HG02798 (cell line): ENCODE measurements around the gene TFB1M.
"Not testable (repeated sequence)": the region's sequence is repeated elsewhere in the genome, so short reads cannot be mapped to it uniquely, and the experiment has no call there.

Experiments used
- ATAC-seq: cut with Tn5 transposase; IDR thresholded peaks from one replicate; pipeline ENCODE4 v1.9.1; 2021; ENCODE audit warnings: mild to moderate bottlenecking; ENCODE audit not compliant: unreplicated experiment, poor library complexity

TFB1M gene

DNA sequence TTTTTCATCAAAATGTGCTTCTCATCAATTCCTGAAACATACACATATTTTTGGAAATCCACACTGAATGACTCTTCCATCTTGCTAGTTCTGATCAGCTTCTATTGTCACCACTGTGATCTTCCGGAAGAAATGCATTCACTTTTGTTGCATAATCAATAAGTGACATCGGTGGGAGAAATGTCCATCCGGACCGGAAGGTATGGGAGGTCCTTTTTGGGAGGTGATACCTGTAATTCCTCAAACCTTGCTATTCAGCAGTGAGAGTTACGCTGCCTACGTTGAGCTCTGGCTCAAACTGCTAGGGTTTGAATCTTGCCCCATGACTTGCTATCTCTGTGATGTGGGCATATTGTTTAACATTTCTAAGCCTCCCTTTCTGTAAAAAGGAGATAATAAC is 16.6 kb upstream of the TFB1M start:
- ATAC-seq, result no peak

DNA sequence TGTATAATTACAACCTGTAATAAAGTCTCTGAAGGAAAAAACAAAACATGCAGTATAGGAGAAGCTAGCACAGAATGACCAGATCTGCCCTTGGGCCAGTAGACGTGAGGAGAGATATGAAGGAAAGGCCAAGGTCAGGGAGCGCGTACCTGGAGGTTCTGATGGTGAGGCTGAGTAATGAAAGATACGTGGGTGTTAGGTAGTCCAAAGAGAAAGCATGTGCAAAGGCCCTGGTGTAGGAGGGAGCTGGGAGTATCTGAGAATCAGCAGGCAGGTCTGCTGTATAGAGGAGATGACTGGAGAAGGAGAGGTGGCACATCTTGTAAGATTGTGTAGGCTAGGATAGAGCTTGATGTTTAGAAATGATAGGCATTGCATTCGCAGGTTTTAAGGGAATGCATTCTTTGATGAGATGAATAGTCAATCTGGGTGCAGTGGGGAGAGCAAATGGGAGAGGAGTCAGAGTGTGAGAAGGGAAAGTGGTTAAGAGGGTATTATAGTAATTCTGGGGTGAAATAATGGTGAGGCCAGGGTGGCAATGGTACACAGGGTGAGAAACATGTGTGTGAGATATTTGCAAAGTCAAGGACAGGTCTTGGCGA is 15.9 kb upstream of the TFB1M start:
- no peak for ATAC-seq

GRCh38 chr6:155329460-155330132 is 15.3 kb upstream of the TFB1M start:
- ATAC-seq, result no peak

GRCh38 chr6:155328539-155329459 is 14.5 kb upstream of the TFB1M start:
- no peak for ATAC-seq

- ATAC-seq, result no peak
Measured at GRCh38 chr6:155328074-155328538, 13.8 kb upstream of the TFB1M start.

DNA sequence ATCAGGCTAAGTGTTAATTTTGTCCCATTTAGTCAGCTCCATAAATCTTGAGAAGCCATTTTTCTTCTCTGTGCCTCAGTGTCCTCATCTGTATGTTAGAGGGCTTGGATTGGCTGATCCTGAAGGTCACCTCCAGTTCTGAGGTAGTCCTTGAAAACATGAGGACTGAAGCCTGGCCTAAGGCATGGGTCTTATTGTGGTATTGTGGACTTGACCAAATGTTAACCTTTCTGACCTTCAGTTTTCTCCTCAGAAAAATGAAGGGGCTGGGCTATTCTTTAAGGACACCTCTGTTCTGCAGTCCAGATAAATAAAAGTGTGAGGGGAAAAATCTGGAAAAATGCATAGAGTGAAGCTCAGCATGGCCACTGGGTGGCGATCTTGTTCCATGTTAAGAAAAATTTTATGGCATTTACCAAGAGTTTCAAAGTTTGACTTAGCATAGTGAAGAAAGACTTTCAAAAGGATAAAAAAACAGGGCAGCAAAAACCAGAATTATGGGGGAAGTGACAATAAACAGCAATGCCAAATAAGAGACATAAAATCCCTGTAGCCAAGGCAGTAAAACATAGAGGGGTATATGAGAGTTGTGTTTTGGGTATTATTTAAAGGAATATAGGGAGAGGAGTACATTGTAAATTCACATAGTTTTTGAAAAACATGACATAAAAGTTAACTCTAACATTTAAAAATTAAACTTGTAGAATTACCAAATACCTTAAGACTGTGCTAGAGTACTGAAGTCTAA is 13.2 kb upstream of the TFB1M start:
- peak; percentile 71 for ATAC-seq

GRCh38 chr6:155325700-155326516 is 11.6 kb upstream of the TFB1M start:
- ATAC-seq, result no peak

- ATAC-seq, result no peak
Measured at GRCh38 chr6:155324993-155325392, 10.7 kb upstream of the TFB1M start.

DNA sequence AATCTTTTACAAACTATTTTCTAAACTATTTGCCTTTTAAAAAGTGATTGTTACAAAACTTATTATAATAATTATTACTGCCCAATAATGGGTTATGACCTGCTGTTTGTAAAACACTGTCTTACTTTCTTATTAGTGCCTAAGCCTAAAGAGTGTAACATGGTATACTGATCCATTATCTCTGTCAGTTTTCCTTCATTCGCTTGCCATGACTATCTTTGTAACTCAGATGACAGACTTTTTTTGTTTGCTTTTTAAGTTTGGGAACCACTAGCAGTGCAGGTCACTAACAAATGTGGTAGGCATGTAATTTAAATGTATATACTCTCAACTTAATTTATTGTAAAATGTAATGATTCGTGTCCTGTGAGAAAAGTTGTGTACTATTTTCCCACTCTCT is 9.9 kb upstream of the TFB1M start:
- no peak for ATAC-seq

GRCh38 chr6:155319902-155320301 is 5.6 kb upstream of the TFB1M start:
- peak; percentile 60 for ATAC-seq

DNA sequence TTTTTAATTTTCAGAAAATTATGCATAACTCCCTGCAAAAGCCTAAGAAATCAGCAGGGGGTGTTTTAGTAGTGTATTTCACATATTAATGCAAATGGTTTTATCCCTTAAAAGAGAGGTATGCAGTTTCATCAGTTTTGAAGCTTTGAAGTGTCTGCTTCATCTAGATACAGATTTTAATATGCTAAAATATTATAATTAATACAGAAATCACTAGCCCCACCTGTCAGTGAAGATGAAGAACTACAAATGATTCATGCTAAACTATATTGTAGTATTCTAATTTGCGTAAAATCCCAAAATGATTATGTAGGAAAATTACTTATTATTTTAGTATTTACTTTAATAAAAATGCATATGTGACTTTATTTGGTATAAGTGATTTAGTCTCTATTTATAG is 2.9 kb upstream of the TFB1M start:
- ATAC-seq, result no peak

DNA sequence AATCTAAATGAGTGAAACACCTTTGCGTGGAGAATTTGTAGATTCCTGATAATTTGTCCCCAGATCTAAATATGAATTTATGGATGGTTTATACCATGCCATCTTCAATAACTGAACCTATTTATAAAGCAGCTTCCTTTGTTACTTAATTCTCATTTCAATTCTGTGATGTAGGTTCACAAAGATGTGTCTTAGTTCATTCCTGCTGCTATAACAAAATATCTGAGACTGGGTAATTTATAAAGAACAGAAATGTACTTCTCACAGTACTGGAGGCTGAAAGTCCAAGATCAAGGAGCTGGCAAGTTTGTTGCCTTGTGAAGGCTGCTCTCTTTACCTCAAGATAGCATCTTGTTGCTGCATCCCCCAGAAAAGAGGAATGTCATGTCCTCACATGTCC is 2.1 kb upstream of the TFB1M start:
- no peak for ATAC-seq

DNA sequence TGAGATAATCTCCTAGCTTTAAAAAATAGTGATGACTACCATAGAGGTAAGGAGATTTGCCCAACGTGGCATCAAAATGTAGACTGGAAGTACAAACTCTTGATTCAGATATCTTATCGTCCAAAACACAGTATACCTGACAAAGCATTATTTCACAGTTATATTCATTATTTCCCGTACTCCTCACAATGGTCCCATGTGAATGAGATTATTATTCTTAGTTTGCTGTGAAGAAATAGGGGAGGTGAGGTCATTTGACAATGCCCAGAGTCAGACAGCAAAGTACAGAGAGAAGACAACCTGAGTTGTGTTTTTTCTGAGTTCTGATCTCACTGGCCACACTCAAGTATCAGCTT is 1.2 kb upstream of the TFB1M start:
- ATAC-seq, result no peak

- ATAC-seq, result peak; percentile 47
Measured at GRCh38 chr6:155314773-155315515, 660 bp upstream of the TFB1M start.

DNA sequence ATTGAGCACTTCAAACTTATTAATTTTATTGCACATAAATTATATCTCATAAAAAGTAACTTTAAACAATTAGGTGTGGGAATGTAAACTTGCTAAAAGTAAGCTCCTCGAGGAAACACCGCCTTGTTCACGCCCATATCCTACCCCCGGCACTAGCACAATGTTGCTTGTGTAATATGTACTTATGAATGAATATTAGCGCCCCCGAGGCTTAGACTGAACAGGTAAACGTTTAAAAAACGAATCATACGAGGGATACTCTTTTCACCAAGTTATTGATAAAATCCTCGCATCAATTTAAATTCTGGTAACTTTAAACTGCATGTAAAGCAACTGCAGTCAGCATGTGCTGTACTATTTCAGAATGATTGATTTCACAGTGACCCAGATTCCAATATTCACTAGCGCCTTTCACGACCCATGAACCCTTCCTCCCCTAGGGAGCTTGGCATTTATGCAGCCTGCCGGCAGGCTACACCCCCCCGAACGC is 637 bp downstream of the TFB1M start:
- peak; percentile 6 for ATAC-seq

GRCh38 chr6:155312950-155313349 is 1.3 kb downstream of the TFB1M start:
- ATAC-seq, result not testable (repeated sequence)

GRCh38 chr6:155311583-155311982 is 2.7 kb downstream of the TFB1M start:
- ATAC-seq, result no peak

DNA sequence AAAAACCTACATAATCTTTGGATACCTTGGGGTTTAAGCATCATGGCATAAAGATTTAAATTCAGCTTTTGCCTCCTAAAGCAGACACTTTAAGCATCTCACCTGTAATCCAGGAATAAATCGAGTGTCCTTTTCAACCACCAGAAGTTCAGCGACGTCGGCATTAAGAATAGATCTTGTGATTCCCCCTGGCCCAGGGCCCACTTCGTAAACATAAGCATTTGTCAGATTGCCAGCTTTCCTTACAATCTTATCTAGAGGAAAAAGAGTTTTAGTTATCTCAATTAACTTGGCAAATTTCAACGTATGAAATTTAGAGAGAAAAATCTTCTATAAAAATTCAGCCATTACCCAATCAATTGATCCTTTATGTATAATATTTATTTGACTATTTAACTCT is 3.2 kb downstream of the TFB1M start:
- no peak for ATAC-seq

DNA sequence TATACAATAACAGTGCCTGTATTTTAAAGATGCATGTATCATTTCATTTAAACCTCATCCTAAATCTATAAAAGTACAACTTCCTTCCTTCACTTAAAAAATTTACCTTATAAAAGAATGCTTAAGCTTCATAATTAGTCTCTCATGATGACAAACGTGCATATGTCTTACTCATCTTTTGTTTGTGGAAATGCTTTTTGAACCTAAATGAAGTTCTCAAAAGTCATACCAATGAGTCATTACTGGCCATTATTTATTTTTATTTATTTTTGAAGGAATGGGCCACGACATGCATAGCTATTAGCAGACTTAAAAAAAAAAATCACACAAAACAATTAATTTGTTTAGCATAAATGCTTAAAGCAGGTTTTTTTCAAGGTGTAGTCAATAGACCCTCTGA is 3.7 kb downstream of the TFB1M start:
- ATAC-seq, result no peak
